ENCODE measurements around the gene RALA. TPM values are rescaled to one million over a fixed set of nuclear protein-coding genes. Genes with fewer than 3 reads are reported as not detected.
"Not testable (repeated sequence)": the region's sequence is repeated elsewhere in the genome, so short reads cannot be mapped to it uniquely, and the experiment has no call there.

RALA gene
- total RNA-seq, 2 donors from 2014 or later: 38.4 to 47.1 TPM

DNA sequence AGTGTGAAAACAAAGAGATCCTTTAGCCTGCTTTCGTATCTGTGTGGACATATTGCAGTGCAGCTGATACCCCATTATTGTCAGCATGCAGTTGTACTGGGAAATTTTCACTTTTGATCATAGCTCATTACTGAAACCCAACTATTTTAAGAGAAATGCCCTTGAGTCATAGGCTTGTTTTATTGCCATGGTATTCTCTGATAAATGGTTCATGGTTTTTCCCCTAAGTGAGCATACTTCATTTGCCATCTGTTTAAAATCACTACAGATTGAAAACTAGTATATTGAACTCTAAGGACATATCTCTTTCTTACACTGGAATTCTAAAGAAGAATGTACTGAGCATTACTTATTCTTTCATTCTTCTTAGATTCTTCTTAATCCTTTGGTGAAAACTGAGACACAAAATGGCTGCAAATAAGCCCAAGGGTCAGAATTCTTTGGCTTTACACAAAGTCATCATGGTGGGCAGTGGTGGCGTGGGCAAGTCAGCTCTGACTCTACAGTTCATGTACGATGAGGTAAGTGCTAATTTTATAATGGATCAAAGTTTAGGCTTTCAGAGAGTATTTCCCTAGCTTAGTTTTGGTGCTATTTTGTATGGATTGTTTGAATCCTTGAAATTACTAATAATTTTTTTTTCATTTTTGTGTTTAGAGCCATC, 63.0 kb downstream of the RALA start:
- H3K27ac Mint-ChIP-seq: peak overlapping the region; percentile 41
- H3K27me3 Mint-ChIP-seq (ENCODE audit: low read depth): no peaks in the 10 kb centered on the region
- peaks cover 2 to 8% of the 10 kb centered on the region in 2 donors for H3K36me3 Mint-ChIP-seq (ENCODE audit: insufficient read depth in 2 of 2)
- no peaks in the 10 kb centered on the region for H3K9me3 Mint-ChIP-seq
- DNase-seq: no peak
- peaks cover 48% of the 10 kb centered on the region for H3K4me1 Mint-ChIP-seq (ENCODE audit: low read depth)
- ATAC-seq (replicated peaks in 1 of 2): peak; percentile 62 to 78
- peak overlapping the region in 1 of 2 donors; percentile 38 for H3K4me3 Mint-ChIP-seq

DNA sequence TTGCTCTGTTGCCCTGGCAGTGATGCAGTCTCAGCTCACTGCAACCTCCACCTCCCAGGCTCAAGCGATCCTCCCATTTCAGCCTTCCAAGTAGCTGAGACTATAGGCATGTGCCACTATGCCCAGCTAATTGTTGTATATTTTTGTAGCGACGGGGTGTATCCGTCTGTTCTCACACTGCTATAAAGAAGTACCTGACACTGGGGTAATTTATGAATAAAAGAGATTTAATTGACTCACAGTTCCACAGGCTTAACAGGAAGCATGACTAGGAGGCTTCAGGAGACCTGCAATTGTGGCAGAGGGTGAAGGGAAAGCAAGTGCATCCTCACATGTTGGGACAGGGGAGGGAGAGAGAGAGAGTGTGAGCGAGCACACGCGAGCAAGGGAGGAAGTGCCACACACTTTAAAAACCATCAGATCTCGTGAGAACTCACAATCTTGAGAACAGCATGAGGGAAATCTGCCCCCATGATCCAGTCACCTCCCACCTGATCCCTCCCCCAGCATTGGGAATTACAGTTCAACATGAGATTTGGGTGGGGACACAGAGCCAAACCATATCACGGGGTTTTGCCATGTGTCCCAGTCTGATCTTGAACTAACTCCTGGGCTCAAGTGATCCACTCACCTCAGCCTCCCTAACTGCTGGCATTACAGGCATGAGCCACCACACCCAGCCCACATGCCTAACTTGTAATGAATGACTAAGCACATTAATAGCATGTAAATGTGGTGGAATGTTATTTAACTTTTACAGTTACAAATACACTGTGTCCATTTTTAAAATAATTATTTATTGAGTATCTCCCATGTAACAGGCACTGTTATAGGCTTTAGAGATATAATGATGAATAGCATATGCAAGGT, 65.5 kb downstream of the RALA start:
- Mint-ChIP-seq H3K36me3 (ENCODE audit: insufficient read depth in 2 of 2) (peaks cover 5 to 14% of the 10 kb centered on the region in 2 donors), H3K27me3 (ENCODE audit: low read depth) (no peaks in the 10 kb centered on the region), H3K27ac (no peak overlapping the region), H3K9me3 (peaks cover 0 to 2% of the 10 kb centered on the region in 2 donors), H3K4me3 (no peak overlapping the region), H3K4me1 (ENCODE audit: low read depth) (peaks cover 38% of the 10 kb centered on the region)
- DNase-seq: no peak
- no peak for ATAC-seq (replicated peaks in 1 of 2)

DNA sequence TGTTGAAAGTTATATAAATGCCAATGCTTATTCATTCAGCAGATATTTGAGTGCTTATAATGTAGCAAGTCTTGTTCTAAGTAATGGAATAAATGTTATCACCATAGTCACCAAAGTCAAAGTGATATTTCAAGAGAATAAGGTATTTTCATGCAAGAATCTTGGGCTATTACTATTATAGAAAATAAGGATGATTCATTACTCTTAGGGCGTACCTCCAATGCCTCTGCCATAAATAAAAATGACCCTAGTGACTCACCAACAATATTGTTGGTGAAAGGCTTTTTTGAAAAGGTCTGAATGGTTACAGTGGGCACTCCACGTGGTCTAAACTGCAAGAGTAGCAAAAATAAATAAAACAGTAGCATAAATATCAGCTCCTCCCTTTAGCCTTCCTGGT, 68.4 kb downstream of the RALA start:
- H3K4me3 Mint-ChIP-seq: no peak overlapping the region
- H3K36me3 Mint-ChIP-seq (ENCODE audit: insufficient read depth in 2 of 2): peaks cover 5 to 18% of the 10 kb centered on the region in 2 donors

DNA sequence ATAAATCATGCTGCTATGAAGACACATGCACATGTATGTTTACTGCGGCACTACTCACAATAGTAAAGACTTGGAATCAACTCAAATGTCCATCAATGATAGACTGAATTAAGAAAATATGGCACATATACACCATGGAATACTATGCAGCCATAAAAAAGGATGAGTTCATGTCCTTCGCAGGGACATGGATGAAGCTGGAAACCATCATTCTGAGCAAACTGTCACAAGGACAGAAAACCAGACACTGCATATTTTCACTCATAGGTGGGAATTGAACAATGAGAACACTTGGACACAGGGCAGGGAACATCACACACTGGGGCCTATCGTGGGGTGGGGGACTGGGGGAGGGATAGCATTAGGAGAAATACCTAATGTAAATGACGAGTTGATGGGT, 69.7 kb downstream of the RALA start:
- not testable (repeated sequence) for H3K27ac Mint-ChIP-seq; ATAC-seq (replicated peaks in 1 of 2); H3K9me3 Mint-ChIP-seq; H3K27me3 Mint-ChIP-seq (ENCODE audit: low read depth); H3K4me3 Mint-ChIP-seq; DNase-seq
- Mint-ChIP-seq H3K4me1 (ENCODE audit: low read depth) (peaks cover 12% of the 10 kb centered on the region), H3K36me3 (ENCODE audit: insufficient read depth in 2 of 2) (peaks cover 5 to 19% of the 10 kb centered on the region in 2 donors)

More for the DNA sequence above, 68.4 kb downstream of the RALA start:
- Mint-ChIP-seq H3K9me3 (peaks cover 0 to 2% of the 10 kb centered on the region in 2 donors), H3K4me1 (ENCODE audit: low read depth) (peaks cover 18% of the 10 kb centered on the region), H3K27ac (no peak overlapping the region), H3K27me3 (ENCODE audit: low read depth) (no peaks in the 10 kb centered on the region)
- DNase-seq (no peak), ATAC-seq (replicated peaks in 1 of 2) (no peak)

DNA sequence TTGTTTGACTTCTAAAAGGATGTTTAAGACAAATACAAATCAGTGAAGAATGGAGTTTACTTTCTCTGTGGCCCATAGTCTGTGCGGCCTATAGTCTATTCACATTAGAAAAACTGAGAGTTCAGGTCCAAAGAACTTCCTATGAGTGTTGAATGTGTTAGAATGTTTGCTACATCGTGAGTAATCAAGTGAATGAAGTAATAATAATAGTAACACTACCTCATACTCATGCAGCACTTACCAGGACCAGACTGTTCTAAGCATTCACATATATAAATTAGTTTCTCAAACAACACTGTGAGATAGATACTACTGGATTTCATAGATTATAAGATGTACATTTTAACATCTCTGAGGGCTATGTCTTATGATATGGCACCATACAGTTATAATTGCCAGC, 70.4 kb downstream of the RALA start:
- H3K9me3 Mint-ChIP-seq: peaks cover 0 to 2% of the 10 kb centered on the region in 2 donors
- no peak overlapping the region for H3K4me3 Mint-ChIP-seq
- DNase-seq (no peak), ATAC-seq (replicated peaks in 1 of 2) (peak in 1 of 2 donors; percentile 55)
- peaks cover 5 to 17% of the 10 kb centered on the region in 2 donors for H3K36me3 Mint-ChIP-seq (ENCODE audit: insufficient read depth in 2 of 2)
- peaks cover 7% of the 10 kb centered on the region for H3K4me1 Mint-ChIP-seq (ENCODE audit: low read depth)
- H3K27ac Mint-ChIP-seq: peak overlapping the region; percentile 86
- no peaks in the 10 kb centered on the region for H3K27me3 Mint-ChIP-seq (ENCODE audit: low read depth)

DNA sequence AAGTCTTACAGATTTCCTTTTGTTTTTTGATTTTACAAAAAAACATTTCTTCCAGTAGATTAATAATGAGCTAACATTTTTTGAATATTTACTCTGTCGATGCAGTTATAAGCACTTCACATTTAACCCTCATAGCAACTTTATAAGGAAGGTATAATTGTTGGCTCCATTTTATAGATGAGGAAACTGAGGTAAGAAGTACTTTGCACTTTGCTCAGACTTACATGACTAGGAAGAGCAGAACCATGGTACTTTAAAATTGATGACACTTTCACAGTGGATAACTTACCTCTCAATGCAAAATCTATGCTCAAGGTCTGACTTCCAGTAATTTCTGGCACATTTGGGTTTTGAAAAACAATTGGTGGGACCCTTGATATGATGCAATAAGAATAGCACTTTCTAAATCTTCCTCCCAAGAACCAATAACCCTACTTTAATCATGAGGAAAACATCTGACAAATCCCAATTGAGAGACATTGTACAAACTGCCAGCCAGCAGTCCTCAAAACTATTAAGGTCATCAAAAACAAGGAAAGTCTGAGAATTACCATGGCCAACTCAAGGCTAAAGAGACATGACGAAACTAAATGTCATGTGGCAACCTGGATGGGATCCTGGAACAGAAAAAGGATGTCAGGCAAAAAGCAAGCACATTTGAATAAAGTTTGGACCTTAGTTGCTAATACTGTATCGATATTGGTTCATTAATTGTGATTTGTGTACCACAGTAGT, 72.6 kb downstream of the RALA start:
- Mint-ChIP-seq H3K4me3 (no peak overlapping the region), H3K9me3 (peaks cover 0 to 2% of the 10 kb centered on the region in 2 donors), H3K27ac (no peak overlapping the region), H3K27me3 (ENCODE audit: low read depth) (no peaks in the 10 kb centered on the region), H3K36me3 (ENCODE audit: insufficient read depth in 2 of 2) (peaks cover 5 to 17% of the 10 kb centered on the region in 2 donors), H3K4me1 (ENCODE audit: low read depth) (no peaks in the 10 kb centered on the region)
- DNase-seq (no peak), ATAC-seq (replicated peaks in 1 of 2) (no peak)

DNA sequence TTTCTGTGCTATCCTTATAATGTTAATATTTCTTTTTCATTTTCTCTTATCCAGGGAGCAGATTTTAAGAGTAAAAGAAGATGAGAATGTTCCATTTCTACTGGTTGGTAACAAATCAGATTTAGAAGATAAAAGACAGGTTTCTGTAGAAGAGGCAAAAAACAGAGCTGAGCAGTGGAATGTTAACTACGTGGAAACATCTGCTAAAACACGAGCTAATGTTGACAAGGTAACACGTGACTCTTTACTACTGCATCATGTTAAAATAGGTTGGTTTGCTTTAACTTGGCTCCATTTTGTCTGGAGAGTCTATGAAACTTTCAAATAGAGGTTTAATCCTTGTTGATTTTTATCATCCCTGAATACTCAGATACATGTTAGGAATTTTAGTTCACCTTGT, 73.3 kb downstream of the RALA start:
- Mint-ChIP-seq H3K4me1 (ENCODE audit: low read depth) (no peaks in the 10 kb centered on the region), H3K27me3 (ENCODE audit: low read depth) (no peaks in the 10 kb centered on the region), H3K27ac (no peak overlapping the region), H3K36me3 (ENCODE audit: insufficient read depth in 2 of 2) (peaks cover 3 to 15% of the 10 kb centered on the region in 2 donors), H3K9me3 (peaks cover 0 to 2% of the 10 kb centered on the region in 2 donors), H3K4me3 (no peak overlapping the region)
- DNase-seq: no peak
- ATAC-seq (replicated peaks in 1 of 2): no peak

DNA sequence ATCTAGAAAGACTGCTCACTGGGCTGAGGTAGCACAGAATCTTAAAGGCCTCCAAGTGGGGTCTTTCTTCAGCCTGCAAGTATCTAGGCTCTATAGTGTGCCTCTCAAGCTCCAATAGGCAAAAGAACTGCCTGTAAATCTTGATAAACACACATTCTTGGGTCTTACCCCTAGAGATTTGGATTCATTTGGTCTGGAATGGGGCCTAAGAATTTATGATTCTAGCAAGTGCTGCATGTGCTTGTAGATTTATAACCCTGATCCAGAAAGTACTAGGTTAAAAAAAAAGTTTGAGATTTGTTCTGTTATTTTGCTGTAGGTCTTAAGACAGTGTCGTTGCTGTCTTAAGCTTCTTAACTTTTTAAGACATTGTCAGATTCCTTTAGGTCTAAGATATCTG, 74.1 kb downstream of the RALA start:
- H3K4me1 Mint-ChIP-seq (ENCODE audit: low read depth): no peaks in the 10 kb centered on the region
- H3K4me3 Mint-ChIP-seq: no peak overlapping the region
- H3K36me3 Mint-ChIP-seq (ENCODE audit: insufficient read depth in 2 of 2): peaks cover 3 to 14% of the 10 kb centered on the region in 2 donors
- no peaks in the 10 kb centered on the region for H3K27me3 Mint-ChIP-seq (ENCODE audit: low read depth)
- ATAC-seq (replicated peaks in 1 of 2): no peak
- no peak overlapping the region for H3K27ac Mint-ChIP-seq
- H3K9me3 Mint-ChIP-seq: peaks cover 0 to 2% of the 10 kb centered on the region in 2 donors
- DNase-seq: no peak

DNA sequence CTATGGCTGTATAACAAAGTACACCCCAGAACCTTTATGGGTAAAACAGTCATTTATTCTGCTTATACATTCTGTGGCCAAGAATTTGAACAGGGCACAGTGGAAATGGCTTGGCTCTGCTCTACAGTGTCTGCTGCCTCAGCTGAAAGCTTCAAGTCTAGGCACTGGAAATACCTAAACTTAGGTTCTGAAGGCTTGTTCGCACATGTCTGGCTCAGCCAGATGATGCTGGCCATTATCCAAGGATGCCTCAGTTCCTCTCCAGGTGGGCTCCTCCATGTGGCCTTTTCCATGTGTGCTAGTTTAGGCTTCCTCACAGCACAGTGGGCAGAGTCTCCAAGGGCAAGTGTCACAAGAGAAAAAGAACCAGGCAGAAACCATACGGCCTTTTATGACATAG, 76.8 kb downstream of the RALA start:
- no peak overlapping the region for H3K4me3 Mint-ChIP-seq
- no peak for DNase-seq
- H3K9me3 Mint-ChIP-seq: no peaks in the 10 kb centered on the region
- H3K4me1 Mint-ChIP-seq (ENCODE audit: low read depth): peaks cover 6% of the 10 kb centered on the region
- peaks cover 0 to 11% of the 10 kb centered on the region in 2 donors for H3K36me3 Mint-ChIP-seq (ENCODE audit: insufficient read depth in 2 of 2)
- no peak for ATAC-seq (replicated peaks in 1 of 2)
- H3K27ac Mint-ChIP-seq: no peak overlapping the region
- no peaks in the 10 kb centered on the region for H3K27me3 Mint-ChIP-seq (ENCODE audit: low read depth)

DNA sequence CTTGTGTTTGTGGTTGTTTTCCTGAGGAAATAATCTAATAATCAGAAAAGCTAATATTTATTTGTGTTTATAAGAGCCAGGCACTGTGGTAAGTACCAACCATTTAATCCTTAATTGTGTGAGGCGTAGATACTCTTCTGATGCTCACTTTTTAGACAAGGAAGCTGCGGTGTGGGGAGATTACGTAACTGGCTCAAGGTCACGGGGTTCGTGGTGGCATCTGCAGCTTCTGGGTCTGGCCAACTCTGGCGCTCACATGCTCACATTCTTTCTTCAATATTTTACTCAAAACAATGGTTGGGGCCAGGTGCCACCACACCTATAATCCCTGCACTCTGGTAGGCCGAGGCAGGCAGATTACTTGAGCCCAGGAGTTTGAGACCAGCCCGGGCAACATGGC, 77.6 kb downstream of the RALA start:
- no peak for DNase-seq
- H3K4me3 Mint-ChIP-seq: no peak overlapping the region
- no peaks in the 10 kb centered on the region for H3K9me3 Mint-ChIP-seq

DNA sequence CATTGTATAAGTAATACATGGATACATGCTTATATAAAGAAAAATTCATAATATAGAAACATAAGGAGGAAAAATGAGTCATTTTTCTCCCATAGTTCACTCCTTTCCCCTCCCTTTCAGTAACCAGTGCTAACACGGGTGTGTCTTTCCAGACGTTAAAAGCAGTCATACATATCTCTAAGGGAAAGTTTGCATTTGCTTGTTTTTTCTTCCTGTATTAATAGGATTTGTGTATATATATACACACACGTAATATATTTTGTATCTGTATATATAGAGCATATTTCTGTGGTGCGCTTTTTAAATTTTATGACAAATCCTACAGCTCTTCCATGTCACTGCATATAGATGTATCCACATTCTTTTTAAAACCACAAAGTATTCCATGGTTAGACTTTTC, 78.8 kb downstream of the RALA start:
- no peak for ATAC-seq (replicated peaks in 1 of 2)
- H3K27ac Mint-ChIP-seq: peak overlapping the region; percentile 13

More for the DNA sequence above, 77.6 kb downstream of the RALA start:
- peaks cover 0 to 11% of the 10 kb centered on the region in 2 donors for H3K36me3 Mint-ChIP-seq (ENCODE audit: insufficient read depth in 2 of 2)
- no peak for ATAC-seq (replicated peaks in 1 of 2)
- no peaks in the 10 kb centered on the region for H3K27me3 Mint-ChIP-seq (ENCODE audit: low read depth)
- no peak overlapping the region for H3K27ac Mint-ChIP-seq
- H3K4me1 Mint-ChIP-seq (ENCODE audit: low read depth): peaks cover 6% of the 10 kb centered on the region

DNA sequence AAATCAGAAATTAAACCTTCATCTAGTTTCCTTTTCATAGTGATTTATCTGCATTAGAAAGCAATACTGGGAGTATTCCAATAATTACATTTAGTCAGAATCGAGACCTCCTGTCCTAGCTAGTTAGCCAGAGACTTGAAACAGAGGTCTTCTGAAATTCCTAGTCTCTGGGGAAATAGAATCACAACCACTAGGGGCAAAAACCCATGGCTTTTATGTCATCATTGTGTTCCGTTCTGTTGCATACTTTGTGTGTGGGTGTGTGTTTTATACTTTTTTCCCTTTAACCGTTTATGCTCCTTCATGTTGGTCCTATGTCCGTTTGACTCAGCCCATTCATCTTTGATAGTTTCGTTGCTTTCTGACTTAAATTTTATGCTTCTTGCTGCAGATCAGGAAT, 79.8 kb downstream of the RALA start:
- Mint-ChIP-seq H3K27me3 (ENCODE audit: low read depth) (no peaks in the 10 kb centered on the region), H3K36me3 (ENCODE audit: insufficient read depth in 2 of 2) (peaks cover 0 to 4% of the 10 kb centered on the region in 2 donors), H3K4me3 (no peak overlapping the region), H3K4me1 (ENCODE audit: low read depth) (peaks cover 6% of the 10 kb centered on the region), H3K27ac (peak overlapping the region; percentile 16), H3K9me3 (no peaks in the 10 kb centered on the region)
- no peak for DNase-seq
- no peak for ATAC-seq (replicated peaks in 1 of 2)

More for the DNA sequence above, 78.8 kb downstream of the RALA start:
- DNase-seq: no peak
- no peaks in the 10 kb centered on the region for H3K9me3 Mint-ChIP-seq
- H3K27me3 Mint-ChIP-seq (ENCODE audit: low read depth): no peaks in the 10 kb centered on the region
- H3K4me1 Mint-ChIP-seq (ENCODE audit: low read depth): peaks cover 6% of the 10 kb centered on the region
- H3K4me3 Mint-ChIP-seq: no peak overlapping the region
- peaks cover 0 to 6% of the 10 kb centered on the region in 2 donors for H3K36me3 Mint-ChIP-seq (ENCODE audit: insufficient read depth in 2 of 2)

DNA sequence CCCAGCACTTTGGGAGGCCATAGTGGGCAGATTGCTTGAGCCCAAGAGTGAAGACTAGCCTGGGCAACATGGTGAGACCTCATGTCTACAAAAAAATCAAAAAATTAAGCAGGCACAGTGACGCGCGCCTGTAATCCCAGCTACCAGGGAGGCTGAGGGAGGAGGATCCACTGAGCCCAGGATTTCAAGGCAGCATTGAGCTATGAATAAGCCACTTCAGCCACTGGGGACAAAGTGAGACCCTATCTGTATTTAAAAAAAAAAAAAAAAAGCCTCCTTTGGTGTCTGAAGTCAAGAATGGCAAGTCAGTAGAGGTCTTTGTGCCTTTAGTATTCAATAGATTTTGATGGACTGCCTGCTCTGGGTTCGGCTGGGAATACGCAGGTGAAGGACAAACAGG, 85.7 kb downstream of the RALA start:
- H3K27ac Mint-ChIP-seq: no peak overlapping the region
- no peaks in the 10 kb centered on the region for H3K4me1 Mint-ChIP-seq (ENCODE audit: low read depth)
- H3K27me3 Mint-ChIP-seq (ENCODE audit: low read depth): no peaks in the 10 kb centered on the region
- peaks cover 8% of the 10 kb centered on the region in 2 donors for H3K9me3 Mint-ChIP-seq
- no peak overlapping the region for H3K4me3 Mint-ChIP-seq
- DNase-seq (no peak), ATAC-seq (replicated peaks in 1 of 2) (no peak)
- peaks cover 6 to 8% of the 10 kb centered on the region in 2 donors for H3K36me3 Mint-ChIP-seq (ENCODE audit: insufficient read depth in 2 of 2)
